Thoracic aorta (tissue), 2 donors: ENCODE data around the gene ACSM2B. TPM values are rescaled to one million over a fixed set of nuclear protein-coding genes. Genes with fewer than 3 reads are reported as not detected.
"Not testable (repeated sequence)": the region's sequence is repeated elsewhere in the genome, so short reads cannot be mapped to it uniquely, and the experiment has no call there.

Experiments
- ATAC-seq: fragments of 150-250 bp; one replicate; pipeline ENCODE4 v1.8.0; 2017; ENCODE audit warnings: low read depth; ENCODE audit not compliant: insufficient number of reproducible peaks, low FRiP score
- DNase-seq: peaks from one replicate; pipeline ENCODE4 v3.0.0-alpha.2; 2020; ENCODE audit warnings: low spot score
- H3K27ac ChIP-seq, 2 donors: fragments of 200-600 bp; sonication (generic); 1 replicate in 1 of 2; 2 replicates in 1 of 2; pipeline ENCODE4 v1.5.1; 2016; ENCODE audit warnings: mild to moderate bottlenecking in 2 of 2, moderate library complexity in 2 of 2
- H3K27me3 ChIP-seq: fragments of 200-600 bp; sonication (generic); replicated peaks from 2 replicates; pipeline ENCODE4 v1.6.0; 2016; ENCODE audit warnings: mild to moderate bottlenecking; ENCODE audit not compliant: insufficient read depth
- H3K36me3 ChIP-seq: fragments of 200-600 bp; sonication (generic); one replicate; pipeline ENCODE4 v1.5.1; 2016
- H3K4me1 ChIP-seq, 2 donors: fragments of 200-600 bp; sonication (generic); 1 replicate in 1 of 2; 2 replicates in 1 of 2; pipeline versions ENCODE4 v1.5.1 to v1.6.0; 2016; ENCODE audit warnings: low read depth in 2 of 2, mild to moderate bottlenecking in 1 of 2; ENCODE audit not compliant: control insufficient read depth in 1 of 2
- H3K4me3 ChIP-seq: fragments of 200-600 bp; sonication (generic); 2 replicates; pipeline ENCODE4 v1.5.1; 2016; ENCODE audit warnings: mild to moderate bottlenecking
- H3K9me3 ChIP-seq: fragments of 200-600 bp; sonication (generic); 2 replicates; pipeline ENCODE4 v1.5.1; 2016
- CTCF ChIP-seq: fragments of 200-600 bp; sonication (generic); IDR thresholded peaks from one replicate; pipeline ENCODE4 v1.5.1; 2019; ENCODE audit warnings: antibody characterized with exemption
- total RNA-seq, 2 donors: library from RNA; depleted of rRNA; stranded (reverse); fragments of >200 nt; gene quantifications; one replicate each; pipeline versions ENCODE4 v1.1.0 to v1.2.3, GENCODE V29; 2016

The ACSM2B gene
- total RNA-seq, 2 donors from 2014 or later: not detected

- Histone ChIP-seq H3K9me3 (no peaks in the 10 kb centered on the region), H3K27ac (no peak overlapping the region), H3K4me3 (no peak overlapping the region), H3K36me3 (no peaks in the 10 kb centered on the region), H3K4me1 (no peaks in the 10 kb centered on the region), H3K27me3 (no peaks in the 10 kb centered on the region)
- no peak for TF ChIP-seq CTCF
- ATAC-seq: no peak
- no peak for DNase-seq
Observed at GRCh38 chr16:20507280-20507679, 68.9 kb downstream of the ACSM2B start.

- H3K9me3 ChIP-seq: no peaks in the 10 kb centered on the region
- TF ChIP-seq CTCF: no peak
- no peaks in the 10 kb centered on the region for H3K4me1 ChIP-seq
- DNase-seq (no peak), ATAC-seq (no peak)
- H3K4me3 ChIP-seq: no peak overlapping the region
- H3K27me3 ChIP-seq: no peaks in the 10 kb centered on the region
- no peak overlapping the region for H3K27ac ChIP-seq
- H3K36me3 ChIP-seq: no peaks in the 10 kb centered on the region
Observed at GRCh38 chr16:20504418-20504817, 71.7 kb downstream of the ACSM2B start.

- not testable (repeated sequence) for DNase-seq, H3K27ac ChIP-seq, ATAC-seq, H3K4me3 ChIP-seq, H3K27me3 ChIP-seq, H3K36me3 ChIP-seq, H3K4me1 ChIP-seq, H3K9me3 ChIP-seq
Observed at GRCh38 chr16:20491448-20491847, 84.7 kb downstream of the ACSM2B start.

GRCh38 chr16:20490994-20491393, 85.2 kb downstream of the ACSM2B start:
- ATAC-seq, H3K27me3 ChIP-seq, H3K4me1 ChIP-seq, DNase-seq, H3K4me3 ChIP-seq, H3K36me3 ChIP-seq, H3K9me3 ChIP-seq, H3K27ac ChIP-seq: not testable (repeated sequence)

Other genes starting within 250 kb of the ACSM2B start
- gene GP2, start 248.9 kb downstream of the ACSM2B start, total RNA-seq: 1 to 10 TPM; 2.6 to 8.7 TPM
- not detected for gene UMOD, start 223.7 kb downstream of the ACSM2B start, total RNA-seq
- not detected for gene PDILT, start 171.6 kb downstream of the ACSM2B start, total RNA-seq
- gene ACSM5, start 166.8 kb downstream of the ACSM2B start, total RNA-seq: 10 to 100 TPM in 1 of 2 donors, under 1 TPM in 1; 0.78 to 11.0 TPM
- gene ACSM2A, start 124.8 kb downstream of the ACSM2B start, total RNA-seq: not detected
- 1 to 10 TPM in 1 of 2 donors, not detected in 1; 1.7 TPM for gene ACSM1, start 121.3 kb upstream of the ACSM2B start, total RNA-seq
- 10 to 100 TPM; 64.5 to 73.2 TPM for gene THUMPD1, start 165.5 kb upstream of the ACSM2B start, total RNA-seq
- gene ACSM3, start 187.6 kb upstream of the ACSM2B start, total RNA-seq: 1 to 10 TPM in 1 of 2 donors, under 1 TPM in 1; 0.41 to 6.1 TPM
- gene ERI2, start 230.1 kb upstream of the ACSM2B start, total RNA-seq: 1 to 10 TPM; 2.6 to 7.8 TPM
- gene REXO5, start 230.2 kb upstream of the ACSM2B start, total RNA-seq: 1 to 10 TPM in 1 of 2 donors, not detected in 1; 6.5 TPM